ENCODE data around the gene ZFX.
"Not testable (repeated sequence)": the region's sequence is repeated elsewhere in the genome, so short reads cannot be mapped to it uniquely, and the experiment has no call there.

ZFX gene

GRCh38 chrX:24149351-24150050 is at the start of gene ZFX:
Gene ZFX, plus strand, starts transcription at chrX:24149729. Its CDS starts 23,014 bp downstream, at chrX:24172743.
- no peak for DNase-seq

GRCh38 chrX:24100713-24101112 is 48.8 kb upstream of the ZFX start:
- no peak for DNase-seq

- DNase-seq = peak in 1 of 2 experiments; percentile 30
Observed at GRCh38 chrX:24110069-24110468, 39.5 kb upstream of the ZFX start.

GRCh38 chrX:24113181-24113580 is 36.3 kb upstream of the ZFX start:
- no peak for DNase-seq

GRCh38 chrX:24117258-24117657 is 32.3 kb upstream of the ZFX start:
- no peak for DNase-seq

- DNase-seq = no peak
Observed at GRCh38 chrX:24124244-24124799, 25.2 kb upstream of the ZFX start.

- no peak for DNase-seq
Observed at GRCh38 chrX:24125028-24125612, 24.4 kb upstream of the ZFX start.

- no peak for DNase-seq
Observed at GRCh38 chrX:24131476-24131875, 18.1 kb upstream of the ZFX start.

GRCh38 chrX:24133312-24133711 is 16.2 kb upstream of the ZFX start:
- no peak for DNase-seq

- DNase-seq = not testable (repeated sequence)
Observed at GRCh38 chrX:24135768-24136167, 13.8 kb upstream of the ZFX start.

- DNase-seq = no peak
Observed at GRCh38 chrX:24137192-24137591, 12.3 kb upstream of the ZFX start.

GRCh38 chrX:24143982-24144381 is 5.5 kb upstream of the ZFX start:
- DNase-seq = not testable (repeated sequence)

GRCh38 chrX:24144528-24144927 is 5.0 kb upstream of the ZFX start:
- no peak for DNase-seq

- DNase-seq = no peak
Observed at GRCh38 chrX:24145303-24146186, 4.0 kb upstream of the ZFX start.

- no peak for DNase-seq
Observed at GRCh38 chrX:24146283-24146949, 3.1 kb upstream of the ZFX start.

GRCh38 chrX:24147165-24147564 is 2.4 kb upstream of the ZFX start:
- DNase-seq = no peak

GRCh38 chrX:24148121-24148520 is 1.4 kb upstream of the ZFX start:
- no peak for DNase-seq

- DNase-seq = no peak
Observed at GRCh38 chrX:24148535-24149350, 786 bp upstream of the ZFX start.

GRCh38 chrX:24150051-24150790 is 692 bp downstream of the ZFX start:
- DNase-seq = peak; percentile 40 to 76

- no peak for DNase-seq
Observed at GRCh38 chrX:24150898-24151297, 1.4 kb downstream of the ZFX start.

GRCh38 chrX:24151513-24151912 is 2.0 kb downstream of the ZFX start:
- no peak for DNase-seq
